ENCODE measurements around the gene CNTN4.

CNTN4 gene

DNA sequence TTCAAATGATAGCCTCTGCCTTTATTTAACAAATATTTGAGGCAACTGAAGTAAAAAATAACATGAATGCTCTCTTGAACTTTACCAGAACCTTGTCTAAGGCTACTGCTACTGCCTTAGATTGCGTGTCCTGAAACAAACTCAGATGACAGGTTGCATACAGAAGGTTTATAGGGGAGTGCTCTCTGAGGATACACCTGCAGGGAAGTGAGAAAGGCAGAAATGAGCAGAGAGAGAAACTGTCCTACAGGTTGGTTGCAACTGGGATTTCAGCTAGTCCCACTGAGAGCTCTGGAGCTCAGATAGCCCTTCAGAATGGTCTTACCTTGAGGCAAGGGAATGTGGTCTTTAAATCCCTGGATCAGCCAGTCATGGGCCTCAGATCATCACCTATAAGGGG is 846.0 kb downstream of the CNTN4 start:
- H3K79me2 ChIP-seq (ENCODE audit: insufficient read depth, low read length) = no peaks in the 10 kb centered on the region
- no peak overlapping the region for H3K4me2 ChIP-seq (ENCODE audit: low read length)
- no peak for TF ChIP-seq EZH2 (IDR thresholded peaks at IDR 0.05; ENCODE audit: borderline replicate concordance, low read length)
- H3K9ac ChIP-seq (ENCODE audit: low read length) = no peak overlapping the region
- H4K20me1 ChIP-seq (ENCODE audit: insufficient read depth, low read length) = no peaks in the 10 kb centered on the region
- no peaks in the 10 kb centered on the region for H3F3A ChIP-seq (ENCODE audit: insufficient read depth, low read length)
- no peaks in the 10 kb centered on the region for H3K36me3 ChIP-seq (ENCODE audit: insufficient read depth, low read length)
- no peak overlapping the region for H3K4me3 ChIP-seq (ENCODE audit: low read depth, low read length, poor library complexity, severe bottlenecking)
- no peaks in the 10 kb centered on the region for H3K9me3 ChIP-seq (ENCODE audit: low read length)
- no peaks in the 10 kb centered on the region for H3K9me2 ChIP-seq (ENCODE audit: low read depth, low read length)
- no peaks in the 10 kb centered on the region for H3K4me1 ChIP-seq (ENCODE audit: insufficient read depth, low read length, severe bottlenecking)
- no peak overlapping the region for H3K27ac ChIP-seq (ENCODE audit: low read depth, low read length, poor library complexity, severe bottlenecking)
- no peak overlapping the region for H2AFZ ChIP-seq (ENCODE audit: low read length)
- no peaks in the 10 kb centered on the region for H3K27me3 ChIP-seq (ENCODE audit: insufficient read depth, low read length)

DNA sequence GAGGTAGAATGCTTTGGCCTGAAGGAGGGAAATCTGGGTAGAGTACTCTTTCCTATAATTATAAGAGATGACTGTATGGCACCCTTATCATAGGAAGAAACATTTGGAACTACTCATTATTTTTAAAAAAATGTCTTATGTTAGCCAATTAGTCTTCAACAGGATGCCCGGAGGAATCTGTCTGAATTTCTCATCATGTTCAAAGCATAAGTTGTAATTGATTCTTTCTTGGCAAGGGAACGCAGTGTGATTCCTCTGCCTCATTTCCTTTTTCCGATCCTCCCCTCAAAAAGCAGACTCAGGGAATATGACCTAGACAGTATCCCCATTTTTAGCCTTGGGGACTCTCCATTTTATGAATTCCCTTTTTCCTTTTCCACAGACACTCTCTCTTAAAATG is 846.5 kb downstream of the CNTN4 start:
- no peak overlapping the region for H3K4me2 ChIP-seq (ENCODE audit: low read length)
- no peak overlapping the region for H3K4me3 ChIP-seq (ENCODE audit: low read depth, low read length, poor library complexity, severe bottlenecking)
- no peaks in the 10 kb centered on the region for H3F3A ChIP-seq (ENCODE audit: insufficient read depth, low read length)
- no peaks in the 10 kb centered on the region for H3K27me3 ChIP-seq (ENCODE audit: insufficient read depth, low read length)
- H3K4me1 ChIP-seq (ENCODE audit: insufficient read depth, low read length, severe bottlenecking) = no peaks in the 10 kb centered on the region
- H3K9me2 ChIP-seq (ENCODE audit: low read depth, low read length) = no peaks in the 10 kb centered on the region
- no peak overlapping the region for H2AFZ ChIP-seq (ENCODE audit: low read length)
- H3K9ac ChIP-seq (ENCODE audit: low read length) = no peak overlapping the region
- no peak for TF ChIP-seq EZH2 (IDR thresholded peaks at IDR 0.05; ENCODE audit: borderline replicate concordance, low read length)
- TF ChIP-seq, protein P1, sequence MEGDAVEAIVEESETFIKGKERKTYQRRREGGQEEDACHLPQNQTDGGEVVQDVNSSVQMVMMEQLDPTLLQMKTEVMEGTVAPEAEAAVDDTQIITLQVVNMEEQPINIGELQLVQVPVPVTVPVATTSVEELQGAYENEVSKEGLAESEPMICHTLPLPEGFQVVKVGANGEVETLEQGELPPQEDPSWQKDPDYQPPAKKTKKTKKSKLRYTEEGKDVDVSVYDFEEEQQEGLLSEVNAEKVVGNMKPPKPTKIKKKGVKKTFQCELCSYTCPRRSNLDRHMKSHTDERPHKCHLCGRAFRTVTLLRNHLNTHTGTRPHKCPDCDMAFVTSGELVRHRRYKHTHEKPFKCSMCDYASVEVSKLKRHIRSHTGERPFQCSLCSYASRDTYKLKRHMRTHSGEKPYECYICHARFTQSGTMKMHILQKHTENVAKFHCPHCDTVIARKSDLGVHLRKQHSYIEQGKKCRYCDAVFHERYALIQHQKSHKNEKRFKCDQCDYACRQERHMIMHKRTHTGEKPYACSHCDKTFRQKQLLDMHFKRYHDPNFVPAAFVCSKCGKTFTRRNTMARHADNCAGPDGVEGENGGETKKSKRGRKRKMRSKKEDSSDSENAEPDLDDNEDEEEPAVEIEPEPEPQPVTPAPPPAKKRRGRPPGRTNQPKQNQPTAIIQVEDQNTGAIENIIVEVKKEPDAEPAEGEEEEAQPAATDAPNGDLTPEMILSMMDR (IDR thresholded peaks at IDR 0.05; ENCODE audit: low read length) = no peak
- H3K79me2 ChIP-seq (ENCODE audit: insufficient read depth, low read length) = no peaks in the 10 kb centered on the region
- no peaks in the 10 kb centered on the region for H3K36me3 ChIP-seq (ENCODE audit: insufficient read depth, low read length)
- H4K20me1 ChIP-seq (ENCODE audit: insufficient read depth, low read length) = no peaks in the 10 kb centered on the region
- no peaks in the 10 kb centered on the region for H3K9me3 ChIP-seq (ENCODE audit: low read length)
- H3K27ac ChIP-seq (ENCODE audit: low read depth, low read length, poor library complexity, severe bottlenecking) = no peak overlapping the region

DNA sequence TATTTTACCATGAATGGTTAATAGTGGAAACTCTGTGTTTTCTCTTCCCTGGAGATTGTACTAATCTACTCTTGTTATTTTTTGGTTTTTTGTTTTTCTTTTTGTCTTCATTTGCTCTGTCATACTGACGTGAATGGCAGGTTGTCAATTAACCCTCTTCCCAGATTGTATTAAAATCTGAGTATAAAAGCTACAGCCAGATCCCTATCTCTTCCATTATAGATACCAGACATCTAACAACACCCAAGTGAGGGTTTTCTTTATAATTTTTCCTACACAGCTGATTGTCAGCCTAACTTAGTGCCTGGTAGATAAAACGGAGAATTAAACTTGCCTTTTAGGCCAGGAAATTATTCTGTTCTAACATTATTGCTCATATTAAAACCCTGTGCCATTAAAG is 848.9 kb downstream of the CNTN4 start:
- Histone ChIP-seq H3K4me1 (ENCODE audit: insufficient read depth, low read length, severe bottlenecking) (no peaks in the 10 kb centered on the region), H3K27ac (ENCODE audit: low read depth, low read length, poor library complexity, severe bottlenecking) (no peak overlapping the region), H3K4me3 (ENCODE audit: low read depth, low read length, poor library complexity, severe bottlenecking) (no peak overlapping the region), H3K9ac (ENCODE audit: low read length) (no peak overlapping the region), H4K20me1 (ENCODE audit: insufficient read depth, low read length) (no peaks in the 10 kb centered on the region), H3K27me3 (ENCODE audit: insufficient read depth, low read length) (no peaks in the 10 kb centered on the region), H2AFZ (ENCODE audit: low read length) (no peak overlapping the region), H3K9me2 (ENCODE audit: low read depth, low read length) (no peaks in the 10 kb centered on the region), H3K36me3 (ENCODE audit: insufficient read depth, low read length) (no peaks in the 10 kb centered on the region), H3K4me2 (ENCODE audit: low read length) (no peak overlapping the region), H3F3A (ENCODE audit: insufficient read depth, low read length) (no peaks in the 10 kb centered on the region), H3K9me3 (ENCODE audit: low read length) (no peaks in the 10 kb centered on the region), H3K79me2 (ENCODE audit: insufficient read depth, low read length) (no peaks in the 10 kb centered on the region)
- TF ChIP-seq EZH2 (IDR thresholded peaks at IDR 0.05; ENCODE audit: borderline replicate concordance, low read length) = no peak
- TF ChIP-seq, protein P1 (IDR thresholded peaks at IDR 0.05; ENCODE audit: low read length) = no peak

DNA sequence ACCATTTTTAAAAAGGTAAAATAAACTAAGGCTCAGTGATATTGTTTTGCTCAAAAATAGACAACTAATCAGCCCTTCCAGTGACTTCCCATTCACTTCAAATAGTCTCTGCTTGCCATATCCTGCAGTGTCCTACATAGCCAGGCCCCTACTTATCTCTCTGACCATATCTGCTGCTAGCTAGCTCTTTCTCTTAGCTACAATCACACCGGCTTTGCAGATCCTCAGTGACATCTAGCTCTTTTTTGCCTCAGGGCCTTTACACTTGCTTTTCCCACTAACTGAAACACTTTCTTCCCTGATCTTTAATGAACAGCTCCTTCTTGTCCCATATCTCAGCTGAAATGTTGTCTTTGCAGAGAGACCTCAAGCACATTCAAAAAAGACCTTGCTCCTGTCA is 850.2 kb downstream of the CNTN4 start:
- Histone ChIP-seq H4K20me1 (ENCODE audit: insufficient read depth, low read length) (no peaks in the 10 kb centered on the region), H3K9me2 (ENCODE audit: low read depth, low read length) (no peaks in the 10 kb centered on the region), H3K27me3 (ENCODE audit: insufficient read depth, low read length) (no peaks in the 10 kb centered on the region), H3K4me3 (ENCODE audit: low read depth, low read length, poor library complexity, severe bottlenecking) (no peak overlapping the region), H3K4me1 (ENCODE audit: insufficient read depth, low read length, severe bottlenecking) (no peaks in the 10 kb centered on the region), H3K79me2 (ENCODE audit: insufficient read depth, low read length) (no peaks in the 10 kb centered on the region), H3K27ac (ENCODE audit: low read depth, low read length, poor library complexity, severe bottlenecking) (no peak overlapping the region), H3F3A (ENCODE audit: insufficient read depth, low read length) (no peaks in the 10 kb centered on the region), H3K9ac (ENCODE audit: low read length) (no peak overlapping the region), H3K9me3 (ENCODE audit: low read length) (no peaks in the 10 kb centered on the region), H3K4me2 (ENCODE audit: low read length) (no peak overlapping the region), H3K36me3 (ENCODE audit: insufficient read depth, low read length) (no peaks in the 10 kb centered on the region), H2AFZ (ENCODE audit: low read length) (no peak overlapping the region)
- TF ChIP-seq EZH2 (IDR thresholded peaks at IDR 0.05; ENCODE audit: borderline replicate concordance, low read length) = no peak
- TF ChIP-seq, protein P1 (IDR thresholded peaks at IDR 0.05; ENCODE audit: low read length) = no peak
